GM12878 (cell line): ENCODE data around the gene RBMS3. TPM values are rescaled to one million over a fixed set of nuclear protein-coding genes. Genes with fewer than 3 reads are reported as not detected.
A peak's percentile ranks its signal among the peaks of the same experiment; 100 is the strongest.
"Not testable (repeated sequence)": the region's sequence is repeated elsewhere in the genome, so short reads cannot be mapped to it uniquely, and the experiment has no call there.

Source experiments
- ATAC-seq: fragments of 200-7000 bp; cut with Tn5 transposase; 3 replicates; pipeline ENCODE4 v1.9.1; 2020; ENCODE audit warnings: mild to moderate bottlenecking, moderate library complexity
- BruUV-seq: library from RNA; stranded (reverse); fragments of 400-500 nt; replicated peaks from 2 replicates; lab custom pipeline; 2021; lab: Mats Ljungman, UMichigan
- CTCF ChIA-PET: fragments of 300-600 bp; sonication (Branson Sonifier 250); formaldehyde crosslinking; extraction: SDS; loops from one replicate; lab custom pipeline; 2021; ENCODE audit warnings: inconsistent platforms; lab: Yijun Ruan, JAX
- POLR2A ChIA-PET: fragments of 350-600 bp; formaldehyde crosslinking; extraction: SDS; loops from one replicate; lab custom pipeline; 2021; ENCODE audit warnings: inconsistent platforms; lab: Charles Lee
- RAD21 ChIA-PET: fragments of 300-600 bp; sonication (Branson Sonifier 250); formaldehyde crosslinking; loops from one replicate; lab custom pipeline; 2023; ENCODE audit warnings: antibody characterized with exemption; ENCODE audit not compliant: unreplicated experiment; lab: Charles Lee
- SMC1A ChIA-PET: fragments of 300-600 bp; sonication (Branson Sonifier 250); formaldehyde crosslinking; loops from one replicate; lab custom pipeline; 2023; ENCODE audit not compliant: unreplicated experiment, uncharacterized antibody; lab: Charles Lee
- DNase-seq: peaks from one replicate; pipeline ENCODE4 v3.0.0-alpha.2; 2011; ENCODE audit warnings: low read depth, low spot score
- FAIRE-seq: peaks from 3 replicates; lab custom pipeline; 2011; peaks lifted over from hg19 to GRCh38; lab: Jason Lieb, UNC
- H2AFZ ChIP-seq: 2 replicates; pipeline ENCODE4 v1.6.0; 2011; ENCODE audit warnings: low read depth, low read length, control low read depth; ENCODE audit not compliant: control insufficient read depth
- H3K27ac ChIP-seq: 2 replicates; pipeline ENCODE4 v1.5.1; 2011; ENCODE audit warnings: control low read depth; ENCODE audit not compliant: control insufficient read depth, insufficient read depth
- H3K27me3 ChIP-seq, 2 experiments: replicated peaks in 1 of 2; 2 replicates each; pipeline versions ENCODE4 v1.6.0 to v1.6.1; 2011; ENCODE audit warnings: low read length in 1 of 2; ENCODE audit not compliant: control insufficient read depth in 2 of 2, insufficient read depth in 2 of 2
- H3K36me3 ChIP-seq, 2 experiments: 2 replicates each; pipeline ENCODE4 v1.5.1; 2011; ENCODE audit warnings: low read length in 1 of 2; ENCODE audit not compliant: control insufficient read depth in 2 of 2, insufficient read depth in 2 of 2
- H3K4me1 ChIP-seq: 2 replicates; pipeline ENCODE4 v1.6.1; 2011; ENCODE audit warnings: mild to moderate bottlenecking, low read length, moderate library complexity, mixed read lengths; ENCODE audit not compliant: control insufficient read depth, insufficient read depth
- H3K4me2 ChIP-seq: 2 replicates; pipeline ENCODE4 v1.6.0; 2011; ENCODE audit warnings: control low read depth; ENCODE audit not compliant: control insufficient read depth, insufficient read depth
- H3K4me3 ChIP-seq: fragments of 200-600 bp; sonication (generic); 2 replicates; pipeline ENCODE4 v1.5.1; 2016
- H3K79me2 ChIP-seq: 2 replicates; pipeline ENCODE4 v1.6.0; 2011; ENCODE audit warnings: low read length; ENCODE audit not compliant: control insufficient read depth, insufficient read depth
- H3K9ac ChIP-seq: 2 replicates; pipeline ENCODE4 v1.8.0; 2011; ENCODE audit warnings: low read length, control low read depth, mixed read lengths; ENCODE audit not compliant: control insufficient read depth, insufficient read depth
- H3K9me3 ChIP-seq: replicated peaks from 3 replicates; pipeline ENCODE4 v1.5.1; 2011; ENCODE audit warnings: mild to moderate bottlenecking, low read length; ENCODE audit not compliant: control insufficient read depth, insufficient read depth
- H4K20me1 ChIP-seq: 2 replicates; pipeline ENCODE4 v1.6.0; 2011; ENCODE audit not compliant: control insufficient read depth, insufficient read depth
- ATF2 ChIP-seq: IDR thresholded peaks from 2 replicates; pipeline ENCODE4 v1.6.1; 2012; ENCODE audit warnings: low read length, inconsistent platforms
- CTCF ChIP-seq, 3 experiments: IDR thresholded peaks in 2 of 3; conservative IDR thresholded peaks in 1 of 3; 2 replicates each; pipeline ENCODE4 v1.5.1; 2011; ENCODE audit warnings: low read depth in 3 of 3, low read length in 3 of 3, mild to moderate bottlenecking in 3 of 3, control low read depth in 2 of 3, moderate library complexity in 2 of 3, inconsistent platforms in 1 of 3, mixed read lengths in 1 of 3; ENCODE audit not compliant: control insufficient read depth in 2 of 3, insufficient read depth in 1 of 3; ENCODE audit errors: extremely low read depth in 1 of 3
- ELK1 ChIP-seq: IDR thresholded peaks from 2 replicates; pipeline ENCODE4 v1.6.1; 2012; ENCODE audit warnings: low read depth, low read length, improper control_type of control experiment
- NR2C2 ChIP-seq: IDR thresholded peaks from 2 replicates; pipeline ENCODE4 v1.6.1; 2011; ENCODE audit warnings: borderline replicate concordance, low read depth; ENCODE audit not compliant: control insufficient read depth, insufficient read length
- RAD21 ChIP-seq: IDR thresholded peaks from 2 replicates; pipeline ENCODE4 v1.6.1; 2011; ENCODE audit warnings: mild to moderate bottlenecking, low read depth, low read length, moderate library complexity; ENCODE audit not compliant: insufficient read depth
- SMC3 ChIP-seq: IDR thresholded peaks from 2 replicates; pipeline ENCODE4 v1.6.1; 2011; ENCODE audit warnings: low read length, improper control_type of control experiment, borderline replicate concordance
- ZNF384 ChIP-seq: IDR thresholded peaks from 2 replicates; pipeline ENCODE4 v1.6.1; 2012; ENCODE audit warnings: low read depth, mild to moderate bottlenecking, low read length, improper control_type of control experiment, borderline replicate concordance
- ZNF622 ChIP-seq: fragments of 450-650 bp; IDR thresholded peaks from 2 replicates; pipeline ENCODE4 v1.6.1; 2017; ENCODE audit warnings: mild to moderate bottlenecking, inconsistent platforms
- WGBS: methylation state at CpG from one replicate; pipeline ENCODE4 v1.1.6; 2016; ENCODE audit warnings: low lambda C conversion rate; ENCODE audit not compliant: insufficient replicate concordance, insufficient coverage; ENCODE audit errors: missing lambda C conversion rate; 5-methylcytosine and 5-hydroxymethylcytosine counted together
- in situ Hi-C: fragments of 300-500 bp; cut with MboI; formaldehyde crosslinking; loops from 9 replicates; pipeline ENCODE4 v1.14.3; 2018; ENCODE audit warnings: mixed read lengths
- intact Hi-C: fragments of 100-400 bp; cut with micrococcal nuclease; formaldehyde crosslinking; loops from one replicate; pipeline ENCODE4 v1.14.2; 2022; ENCODE audit not compliant: unreplicated experiment
- polyA plus RNA-seq, 11 experiments: library from polyadenylated mRNA; depleted of rRNA in 4 of 11; unstranded in 6 of 11; stranded (reverse) in 5 of 11; fragments of >200 nt; fragmentation: Nextera tagmentation in 4 of 11; fragmentation: Illumina TruSeq in 1 of 11; extraction: Ambion mirVana in 4 of 11; extraction: Trizol in 1 of 11; gene quantifications; 1 replicate in 1 of 11; 2 replicates in 10 of 11; pipeline versions ENCODE4 v1.2.1 to v1.2.3, GENCODE V29; 2011 to 2016; ENCODE audit warnings: inconsistent platforms in 2 of 11, missing spikeins in 2 of 11, low read depth in 1 of 11
- total RNA-seq, 4 experiments: library from RNA; depleted of rRNA in 3 of 4; stranded (reverse); fragments of >200 nt in 3 of 4; fragmentation: Illumina TruSeq in 1 of 4; extraction: Trizol in 1 of 4; gene quantifications; 2 replicates each; pipeline versions ENCODE4 v1.2.1 to v1.2.3, GENCODE V29; 2013 to 2021

Gene RBMS3
- total and polyA plus RNA-seq, 10 of the 15 experiments (the other 5 are each of a cell fraction or from before 2014, with no cell fraction given) = 0.79 to 4.7 (median 3.1) TPM

- H3K4me3 ChIP-seq, in situ Hi-C loops, POLR2A ChIA-PET, H3K27me3 ChIP-seq, H3K27ac ChIP-seq, DNase-seq, ATAC-seq, H2AFZ ChIP-seq, H3K9me3 ChIP-seq, H3K79me2 ChIP-seq, FAIRE-seq, H4K20me1 ChIP-seq, BruUV-seq, H3K36me3 ChIP-seq, H3K4me2 ChIP-seq, H3K4me1 ChIP-seq, H3K9ac ChIP-seq: not testable (repeated sequence)
- WGBS = 1% methylated on average over 3 of the region's 3 CpGs
- SMC1A ChIA-PET = interaction anchor here (1.2 to 3.0 kb wide), 4 partner anchors 8 to 652 kb away, joined by 3 to 27 read pairs (median 6); no protein-coding TSS in a partner anchor
- RAD21 ChIA-PET = interaction anchor here (2.4 kb wide), 1 partner anchor 157 kb away, joined by 33 read pairs; no protein-coding TSS in a partner anchor
- CTCF ChIA-PET = interaction anchor here (1.1 to 5.0 kb wide), 7 partner anchors 19 to 1125 kb away, joined by 3 to 86 read pairs (median 6); no protein-coding TSS in a partner anchor
- intact Hi-C loops = loop anchor here (5.0 to 10.0 kb wide), 2 partner anchors 723 to 1091 kb away; no protein-coding TSS in a partner anchor
Measured at GRCh38 chr3:30041481-30041880, 760.6 kb downstream of the RBMS3 start.

GRCh38 chr3:30042274-30042859 is 761.5 kb downstream of the RBMS3 start:
- RAD21 ChIA-PET = interaction anchor here (0.6 to 2.4 kb wide), 7 partner anchors 30 to 710 kb away, joined by 3 to 33 read pairs (median 5); no protein-coding TSS in a partner anchor
- SMC1A ChIA-PET = interaction anchor here (0.6 to 3.0 kb wide), 11 partner anchors 9 to 897 kb away, joined by 3 to 31 read pairs (median 4); no protein-coding TSS in a partner anchor
- DNase-seq = peak; percentile 1
- Histone ChIP-seq H3K79me2 (no peaks in the 10 kb centered on the region), H3K27me3 (no peaks in the 10 kb centered on the region), H3K9ac (no peak overlapping the region), H3K4me3 (no peak overlapping the region), H3K36me3 (no peaks in the 10 kb centered on the region), H3K9me3 (no peaks in the 10 kb centered on the region), H4K20me1 (no peaks in the 10 kb centered on the region), H3K27ac (no peak overlapping the region), H3K4me1 (no peaks in the 10 kb centered on the region), H3K4me2 (no peak overlapping the region), H2AFZ (no peak overlapping the region)
- no TSS peak for BruUV-seq
- peak; percentile 78 for FAIRE-seq
- POLR2A ChIA-PET = interaction anchor here (0.6 kb wide), 1 partner anchor 1171 kb away, joined by 3 read pairs; no protein-coding TSS in a partner anchor
- WGBS = 0% methylated on average over 4 of the region's 4 CpGs
- ATAC-seq = peak; percentile 88
- in situ Hi-C loops (no loop called here), intact Hi-C loops (loop anchor here (1.0 to 10.0 kb wide), 4 partner anchors 157 to 1090 kb away; no protein-coding TSS in a partner anchor)
- CTCF ChIA-PET = interaction anchor here (0.7 to 5.0 kb wide), 19 partner anchors 9 to 1126 kb away, joined by 3 to 86 read pairs (median 4); no protein-coding TSS in a partner anchor
- peak; percentile 72; the same call in 1 of the 2 replicates for TF ChIP-seq SMC3
- TF ChIP-seq CTCF (IDR thresholded peaks at IDR 0.05 in 2 of 3, conservative IDR thresholded peaks at IDR 0.05 in 1 of 3; ENCODE audit: control insufficient read depth in 2 of 3, extremely low read depth in 1 of 3, insufficient read depth in 1 of 3, low read depth in 3 of 3, low read length in 3 of 3) = peak; percentile 57 to 68 (median 59); a peak in 5 of 6 replicates
- TF ChIP-seq ATF2 = no peak
- TF ChIP-seq ZNF384 = no peak
- TF ChIP-seq RAD21 = peak; percentile 71
- no peak for TF ChIP-seq ELK1
- no peak for TF ChIP-seq NR2C2
- no peak for TF ChIP-seq ZNF622
